ENCODE measurements around the gene TEDC2. TPM values are rescaled to one million over a fixed set of nuclear protein-coding genes. Genes with fewer than 3 reads are reported as not detected.

TEDC2 gene
- total and polyA plus RNA-seq, 2 of the 8 experiments (the other 6 are each of a cell fraction or from before 2014, with no cell fraction given), result 54.6 to 55.6 TPM

DNA sequence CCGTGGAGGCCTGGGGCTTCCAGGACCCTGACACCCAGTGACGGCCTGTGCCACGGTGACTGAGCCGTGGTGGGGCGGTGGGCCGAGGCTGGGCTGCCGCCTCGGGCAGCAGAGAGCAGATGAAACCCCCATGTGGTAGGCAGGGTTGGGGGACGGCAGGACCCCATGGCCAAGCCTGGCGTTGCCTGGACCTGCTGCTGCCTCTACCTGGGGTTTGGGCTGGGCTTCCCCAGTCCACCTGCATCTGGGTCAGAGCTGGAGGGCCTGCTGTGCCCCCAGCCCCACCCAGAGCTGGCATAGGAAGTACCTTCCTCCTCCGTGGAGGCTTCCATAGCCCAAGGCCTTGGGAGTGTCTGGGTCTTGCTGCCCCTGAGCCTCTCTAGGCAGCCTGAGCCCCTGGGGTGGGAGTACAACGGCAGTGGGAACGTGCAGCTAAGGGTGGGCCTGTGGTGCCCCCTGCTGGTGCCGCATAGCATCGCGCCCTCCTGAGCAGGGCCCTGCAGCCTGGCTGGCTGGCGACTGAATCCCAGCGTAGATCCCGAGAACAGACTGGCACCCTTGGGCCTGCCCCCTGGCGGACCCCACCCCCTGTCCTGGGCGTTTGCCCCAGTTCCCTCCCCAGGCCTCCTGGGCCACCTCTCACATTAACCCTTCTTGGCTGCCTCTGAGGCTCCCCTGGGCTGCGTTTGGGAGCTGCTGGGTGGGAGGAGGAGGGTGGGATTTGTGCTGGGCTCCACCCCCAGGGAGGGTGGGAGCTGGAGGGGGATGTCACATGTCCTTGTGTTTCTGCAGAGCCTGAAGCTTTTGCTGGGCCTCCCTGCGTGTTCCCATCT lies 41.2 kb downstream of the TEDC2 start (continued):
- TF ChIP-seq FOSL1 (IDR thresholded peaks at IDR 0.05; ENCODE audit: insufficient read depth, low read depth, low read length) (no peak), JUND (IDR thresholded peaks at IDR 0.05; ENCODE audit: low read length) (no peak), BRCA1 (IDR thresholded peaks at IDR 0.05; ENCODE audit: low read depth, low read length) (no peak), SIN3A (conservative IDR thresholded peaks at IDR 0.05 in 1 of 2, IDR thresholded peaks at IDR 0.05 in 1 of 2; ENCODE audit: low read depth in 1 of 2, low read length in 2 of 2) (no peak; a peak in 1 of 4 replicates), POLR2A (IDR thresholded peaks at IDR 0.05; ENCODE audit: control extremely low read depth in 1 of 2, low read depth in 2 of 2, low read length in 2 of 2) (no peak)
- TF ChIP-seq, protein P1, sequence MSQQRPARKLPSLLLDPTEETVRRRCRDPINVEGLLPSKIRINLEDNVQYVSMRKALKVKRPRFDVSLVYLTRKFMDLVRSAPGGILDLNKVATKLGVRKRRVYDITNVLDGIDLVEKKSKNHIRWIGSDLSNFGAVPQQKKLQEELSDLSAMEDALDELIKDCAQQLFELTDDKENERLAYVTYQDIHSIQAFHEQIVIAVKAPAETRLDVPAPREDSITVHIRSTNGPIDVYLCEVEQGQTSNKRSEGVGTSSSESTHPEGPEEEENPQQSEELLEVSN (IDR thresholded peaks at IDR 0.05), result no peak
